SK-N-SH (cell line): ENCODE data around the gene BAIAP2. TPM values are rescaled to one million over a fixed set of nuclear protein-coding genes. Genes with fewer than 3 reads are reported as not detected.

Experiments used
- CTCF ChIA-PET: fragments of 300-600, 350-600 bp; formaldehyde crosslinking; extraction: SDS; loops from one replicate; lab custom pipeline; 2021; lab: Yijun Ruan, JAX
- POLR2A ChIA-PET: fragments of 350-600 bp; sonication (Branson Sonifier 250); formaldehyde crosslinking; extraction: SDS; loops from one replicate; lab custom pipeline; 2020; ENCODE audit warnings: antibody characterized with exemption, inconsistent platforms; lab: Yijun Ruan, JAX
- DNase-seq: peaks from one replicate; pipeline ENCODE4 v3.0.0; 2012
- H2AFZ ChIP-seq: fragments of 200-600 bp; sonication (generic); 2 replicates; pipeline ENCODE4 v1.8.1; 2016; ENCODE audit warnings: antibody characterized with exemption, mild to moderate bottlenecking, low read depth
- H3F3A ChIP-seq: fragments of 200-600 bp; sonication (generic); replicated peaks from 2 replicates; pipeline ENCODE3; 2016; ENCODE audit warnings: antibody characterized with exemption, mild to moderate bottlenecking; ENCODE audit not compliant: insufficient read depth
- H3K27ac ChIP-seq, 2 experiments: fragments of 200-500 bp in 1 of 2; fragments of 200-600 bp in 1 of 2; sonication (Bioruptor generic) in 1 of 2; sonication (generic), shearing (Covaris generic) in 1 of 2; 2 replicates each; pipeline versions ENCODE4 v1.5.1 to v1.6.1; 2014 to 2016; ENCODE audit warnings: low read depth in 2 of 2, inconsistent platforms in 1 of 2, low read length in 1 of 2, mild to moderate bottlenecking in 1 of 2, mixed read lengths in 1 of 2
- H3K27me3 ChIP-seq: fragments of 200-600 bp; sonication (generic), shearing (Covaris generic); 2 replicates; pipeline ENCODE4 v1.6.1; 2016; ENCODE audit warnings: mixed run types; ENCODE audit not compliant: insufficient read depth
- H3K36me3 ChIP-seq, 2 experiments: fragments of 200-500 bp in 1 of 2; fragments of 200-600 bp in 1 of 2; sonication (Bioruptor generic) in 1 of 2; sonication (generic) in 1 of 2; replicated peaks in 1 of 2; 2 replicates each; pipeline versions ENCODE3 to v1.5.1; 2014 to 2016; ENCODE audit warnings: low read length in 1 of 2, mild to moderate bottlenecking in 1 of 2; ENCODE audit not compliant: insufficient read depth in 2 of 2, control insufficient read depth in 1 of 2
- H3K4me1 ChIP-seq, 2 experiments: fragments of 200-500 bp in 1 of 2; fragments of 200-600 bp in 1 of 2; sonication (Bioruptor generic) in 1 of 2; sonication (generic), shearing (Covaris generic) in 1 of 2; 2 replicates each; pipeline versions ENCODE4 v1.5.1 to v1.6.1; 2014 to 2016; ENCODE audit warnings: low read depth in 1 of 2, low read length in 1 of 2, mixed run types in 1 of 2; ENCODE audit not compliant: insufficient read depth in 2 of 2, control insufficient read depth in 1 of 2
- H3K4me2 ChIP-seq: fragments of 200-600 bp; sonication (generic), shearing (Covaris generic); 2 replicates; pipeline ENCODE4 v1.6.1; 2017; ENCODE audit warnings: mixed run types
- H3K4me3 ChIP-seq, 2 experiments: fragments of 200-500 bp in 1 of 2; fragments of 200-600 bp in 1 of 2; sonication (Bioruptor generic) in 1 of 2; sonication (generic), shearing (Covaris generic) in 1 of 2; 2 replicates each; pipeline versions ENCODE4 v1.5.1 to v1.8.1; 2014 to 2016; ENCODE audit warnings: low read depth in 2 of 2, inconsistent platforms in 1 of 2, low read length in 1 of 2, mild to moderate bottlenecking in 1 of 2, mixed read lengths in 1 of 2, moderate library complexity in 1 of 2
- H3K79me2 ChIP-seq: fragments of 200-600 bp; sonication (generic); 2 replicates; pipeline ENCODE4 v1.8.1; 2017; ENCODE audit warnings: mild to moderate bottlenecking; ENCODE audit not compliant: insufficient read depth
- H3K9ac ChIP-seq: fragments of 200-600 bp; sonication (generic); 2 replicates; pipeline ENCODE4 v1.6.1; 2017; ENCODE audit warnings: mixed run types
- H3K9me2 ChIP-seq: fragments of 200-600 bp; sonication (generic); 2 replicates; pipeline ENCODE4 v1.6.1; 2017; ENCODE audit warnings: mixed run types
- H3K9me3 ChIP-seq: fragments of 200-600 bp; sonication (generic); 2 replicates; pipeline ENCODE4 v1.6.1; 2017; ENCODE audit warnings: mixed run types, mild to moderate bottlenecking, moderate library complexity
- H4K20me1 ChIP-seq: fragments of 200-600 bp; sonication (generic); 2 replicates; pipeline ENCODE4 v1.6.1; 2017; ENCODE audit warnings: mild to moderate bottlenecking, mixed run types; ENCODE audit not compliant: insufficient read depth
- EZH2phosphoT487 ChIP-seq: fragments of 200-600 bp; sonication (generic); IDR thresholded peaks from 2 replicates; pipeline ENCODE4 v1.6.1; 2017; ENCODE audit warnings: low read depth, mixed run types, mild to moderate bottlenecking, antibody characterized with exemption, moderate library complexity, borderline replicate concordance
- GATA2 ChIP-seq: sonication (generic); formaldehyde crosslinking; IDR thresholded peaks from 2 replicates; pipeline ENCODE4 v1.5.0; 2020; ENCODE audit warnings: mild to moderate bottlenecking, missing genetic modification reagents
- MEF2A ChIP-seq: IDR thresholded peaks from 2 replicates; pipeline ENCODE4 v1.4.0; 2012; ENCODE audit warnings: low read depth, borderline replicate concordance
- NFIC ChIP-seq: IDR thresholded peaks from 2 replicates; pipeline ENCODE4 v1.4.0; 2012; ENCODE audit warnings: borderline replicate concordance
- NRF1 ChIP-seq: IDR thresholded peaks from 2 replicates; pipeline ENCODE4 v1.6.1; 2012; ENCODE audit warnings: low read depth, mild to moderate bottlenecking, low read length
- SIN3A ChIP-seq: IDR thresholded peaks from 2 replicates; pipeline ENCODE4 v1.6.1; 2012; ENCODE audit warnings: low read depth, mild to moderate bottlenecking, low read length, moderate library complexity, borderline replicate concordance
- SMC3 ChIP-seq: IDR thresholded peaks from 2 replicates; pipeline ENCODE4 v1.6.1; 2012; ENCODE audit warnings: low read depth, low read length, improper control_type of control experiment
- TCF12 ChIP-seq: IDR thresholded peaks from 2 replicates; pipeline ENCODE4 v1.4.0; 2012
- TEAD4 ChIP-seq: IDR thresholded peaks from 2 replicates; pipeline ENCODE4 v1.4.0; 2012; ENCODE audit warnings: mild to moderate bottlenecking, borderline replicate concordance; ENCODE audit not compliant: insufficient read depth
- YY1 ChIP-seq: IDR thresholded peaks from 2 replicates; pipeline ENCODE4 v1.4.0; 2012; ENCODE audit warnings: low read depth, mild to moderate bottlenecking
- WGBS: methylation state at CpG from one replicate; pipeline ENCODE4 v1.1.6; 2017; ENCODE audit warnings: low lambda C conversion rate; 5-methylcytosine and 5-hydroxymethylcytosine counted together
- polyA plus RNA-seq, 3 experiments: library from polyadenylated mRNA; depleted of rRNA; stranded (reverse); fragments of >200 nt; gene quantifications; 2 replicates each; pipeline ENCODE4 v1.2.3, GENCODE V29; 2012
- TF ChIP-seq, protein P1 (sequence below): IDR thresholded peaks from 2 replicates; pipeline ENCODE4 v1.6.1; 2012; ENCODE audit warnings: mild to moderate bottlenecking, low read depth, low read length, moderate library complexity
- TF ChIP-seq, protein P2 (sequence below): fragments of 200-600 bp; sonication (generic); IDR thresholded peaks from 2 replicates; pipeline ENCODE4 v1.6.1; 2017; ENCODE audit warnings: antibody characterized with exemption, mild to moderate bottlenecking, moderate library complexity
- TF ChIP-seq, protein P3 (sequence below): IDR thresholded peaks from 2 replicates; pipeline ENCODE4 v1.4.0; 2012; ENCODE audit warnings: low read depth
- TF ChIP-seq, protein P4 (sequence below): fragments of 150-350 bp; IDR thresholded peaks from 2 replicates; pipeline ENCODE4 v1.6.1; 2017; ENCODE audit warnings: antibody characterized with exemption, low read length, low read depth, borderline replicate concordance
- TF ChIP-seq, protein P5 (sequence below): IDR thresholded peaks from 2 replicates; pipeline ENCODE4 v1.4.0; 2012; ENCODE audit warnings: low read depth, borderline replicate concordance

Gene BAIAP2
- polyA plus RNA-seq, 1 of the 3 experiments (the other 2 are of a cell fraction), result 19.8 TPM

DNA sequence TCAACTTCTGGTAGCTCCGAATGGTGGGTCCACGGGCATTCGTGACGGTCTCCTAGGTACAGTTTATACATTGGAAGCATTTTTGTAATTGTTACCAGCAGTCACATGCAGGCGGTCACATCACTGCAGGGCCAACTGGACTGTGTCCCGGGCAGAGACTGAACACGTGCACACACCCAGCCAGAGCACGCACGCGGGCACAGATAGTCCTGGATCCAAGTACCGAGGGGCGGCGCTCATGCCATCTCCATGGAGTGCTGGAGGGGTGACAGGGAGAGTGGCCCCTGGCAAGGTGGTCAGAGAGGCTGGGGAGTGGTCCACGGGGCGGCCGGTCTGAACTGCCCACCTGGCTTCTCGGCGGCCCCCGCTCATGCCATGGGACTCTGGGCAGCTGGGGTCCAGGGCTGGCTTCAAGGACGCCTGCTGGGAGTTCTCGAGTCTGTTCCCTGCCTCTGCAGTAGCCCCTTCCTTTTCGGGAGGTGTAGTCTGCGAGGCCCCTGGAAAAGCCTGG lies 34.2 kb downstream of the BAIAP2 start:
- Histone ChIP-seq H3K4me3 (no peak overlapping the region), H3K27ac (no peak overlapping the region), H3K9ac (no peak overlapping the region), H3K79me2 (no peaks in the 10 kb centered on the region), H2AFZ (no peak overlapping the region), H3F3A (no peaks in the 10 kb centered on the region), H3K9me2 (no peaks in the 10 kb centered on the region), H4K20me1 (peaks cover 12% of the 10 kb centered on the region), H3K4me2 (no peak overlapping the region), H3K9me3 (no peaks in the 10 kb centered on the region), H3K4me1 (peaks cover 0 to 50% of the 10 kb centered on the region in 2 experiments; a peak in 1 of 4 replicates), H3K36me3 (no peaks in the 10 kb centered on the region), H3K27me3 (no peaks in the 10 kb centered on the region)
- TF ChIP-seq, protein P1, sequence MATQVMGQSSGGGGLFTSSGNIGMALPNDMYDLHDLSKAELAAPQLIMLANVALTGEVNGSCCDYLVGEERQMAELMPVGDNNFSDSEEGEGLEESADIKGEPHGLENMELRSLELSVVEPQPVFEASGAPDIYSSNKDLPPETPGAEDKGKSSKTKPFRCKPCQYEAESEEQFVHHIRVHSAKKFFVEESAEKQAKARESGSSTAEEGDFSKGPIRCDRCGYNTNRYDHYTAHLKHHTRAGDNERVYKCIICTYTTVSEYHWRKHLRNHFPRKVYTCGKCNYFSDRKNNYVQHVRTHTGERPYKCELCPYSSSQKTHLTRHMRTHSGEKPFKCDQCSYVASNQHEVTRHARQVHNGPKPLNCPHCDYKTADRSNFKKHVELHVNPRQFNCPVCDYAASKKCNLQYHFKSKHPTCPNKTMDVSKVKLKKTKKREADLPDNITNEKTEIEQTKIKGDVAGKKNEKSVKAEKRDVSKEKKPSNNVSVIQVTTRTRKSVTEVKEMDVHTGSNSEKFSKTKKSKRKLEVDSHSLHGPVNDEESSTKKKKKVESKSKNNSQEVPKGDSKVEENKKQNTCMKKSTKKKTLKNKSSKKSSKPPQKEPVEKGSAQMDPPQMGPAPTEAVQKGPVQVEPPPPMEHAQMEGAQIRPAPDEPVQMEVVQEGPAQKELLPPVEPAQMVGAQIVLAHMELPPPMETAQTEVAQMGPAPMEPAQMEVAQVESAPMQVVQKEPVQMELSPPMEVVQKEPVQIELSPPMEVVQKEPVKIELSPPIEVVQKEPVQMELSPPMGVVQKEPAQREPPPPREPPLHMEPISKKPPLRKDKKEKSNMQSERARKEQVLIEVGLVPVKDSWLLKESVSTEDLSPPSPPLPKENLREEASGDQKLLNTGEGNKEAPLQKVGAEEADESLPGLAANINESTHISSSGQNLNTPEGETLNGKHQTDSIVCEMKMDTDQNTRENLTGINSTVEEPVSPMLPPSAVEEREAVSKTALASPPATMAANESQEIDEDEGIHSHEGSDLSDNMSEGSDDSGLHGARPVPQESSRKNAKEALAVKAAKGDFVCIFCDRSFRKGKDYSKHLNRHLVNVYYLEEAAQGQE, result no peak
- TF ChIP-seq TEAD4, result no peak
- CTCF ChIA-PET, result interaction anchor here (1.1 to 3.2 kb wide), 3 partner anchors 17 to 45 kb away, joined by 3 to 13 read pairs (median 4); no protein-coding TSS in a partner anchor
- WGBS, result 96% methylated on average over 20 of the region's 23 CpGs
- DNase-seq, result no peak
- POLR2A ChIA-PET, result no interaction called here

DNA sequence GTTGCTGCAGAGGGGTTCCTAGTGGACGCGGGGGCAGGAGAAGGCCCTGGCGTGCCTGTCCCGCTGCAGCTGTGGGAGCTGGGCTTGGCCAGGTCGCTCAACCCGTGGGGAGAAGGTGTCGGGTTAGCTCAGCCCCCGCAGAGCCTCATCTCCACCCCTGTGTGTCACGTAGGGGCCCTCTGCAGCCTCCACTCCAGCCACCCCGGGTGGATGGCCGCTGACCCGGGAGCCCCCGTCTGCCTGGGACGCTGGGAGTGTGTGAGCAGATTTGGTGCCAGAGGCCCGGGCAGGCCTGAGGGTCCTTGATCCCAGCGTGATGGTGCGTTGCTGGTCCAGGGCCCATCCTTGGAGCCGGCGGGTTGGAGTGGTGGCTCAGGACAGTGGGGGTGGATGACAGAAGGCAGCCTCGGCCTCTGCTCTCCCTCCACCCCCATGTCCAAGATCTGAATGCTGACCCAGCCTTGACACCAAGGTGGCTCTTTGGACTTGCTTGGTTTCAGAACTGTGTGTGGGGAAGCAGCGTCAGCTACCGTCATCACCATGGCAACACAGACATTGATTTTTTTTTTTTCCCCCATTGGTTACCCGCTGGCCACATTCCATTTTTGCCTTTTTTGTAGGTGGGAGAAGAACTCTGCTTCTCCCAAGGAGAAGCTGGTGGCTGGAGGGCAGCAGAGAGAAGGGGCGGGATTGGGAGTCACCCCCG lies 35.7 kb downstream of the BAIAP2 start:
- Histone ChIP-seq H3K27me3 (no peaks in the 10 kb centered on the region), H3K4me3 (no peak overlapping the region), H3K79me2 (no peaks in the 10 kb centered on the region), H4K20me1 (peaks cover 8% of the 10 kb centered on the region), H3K9ac (no peak overlapping the region), H2AFZ (no peak overlapping the region), H3K27ac (no peak overlapping the region), H3K36me3 (no peaks in the 10 kb centered on the region), H3K4me1 (peaks cover 0 to 48% of the 10 kb centered on the region in 2 experiments; a peak in 1 of 4 replicates), H3K9me3 (no peaks in the 10 kb centered on the region), H3K9me2 (no peaks in the 10 kb centered on the region), H3F3A (no peaks in the 10 kb centered on the region), H3K4me2 (no peak overlapping the region)
- POLR2A ChIA-PET, result no interaction called here
- DNase-seq, result no peak
- 97% methylated on average over 21 of the region's 25 CpGs for WGBS
- CTCF ChIA-PET, result interaction anchor here (0.6 to 3.3 kb wide), 12 partner anchors 9 to 90 kb away, joined by 3 to 13 read pairs (median 4); no protein-coding TSS in a partner anchor
- TF ChIP-seq SIN3A (no peak), TCF12 (no peak), NFIC (no peak), NRF1 (no peak), TEAD4 (no peak), YY1 (no peak), SMC3 (no peak), GATA2 (no peak), EZH2phosphoT487 (no peak), MEF2A (no peak)
- TF ChIP-seq, protein P2, sequence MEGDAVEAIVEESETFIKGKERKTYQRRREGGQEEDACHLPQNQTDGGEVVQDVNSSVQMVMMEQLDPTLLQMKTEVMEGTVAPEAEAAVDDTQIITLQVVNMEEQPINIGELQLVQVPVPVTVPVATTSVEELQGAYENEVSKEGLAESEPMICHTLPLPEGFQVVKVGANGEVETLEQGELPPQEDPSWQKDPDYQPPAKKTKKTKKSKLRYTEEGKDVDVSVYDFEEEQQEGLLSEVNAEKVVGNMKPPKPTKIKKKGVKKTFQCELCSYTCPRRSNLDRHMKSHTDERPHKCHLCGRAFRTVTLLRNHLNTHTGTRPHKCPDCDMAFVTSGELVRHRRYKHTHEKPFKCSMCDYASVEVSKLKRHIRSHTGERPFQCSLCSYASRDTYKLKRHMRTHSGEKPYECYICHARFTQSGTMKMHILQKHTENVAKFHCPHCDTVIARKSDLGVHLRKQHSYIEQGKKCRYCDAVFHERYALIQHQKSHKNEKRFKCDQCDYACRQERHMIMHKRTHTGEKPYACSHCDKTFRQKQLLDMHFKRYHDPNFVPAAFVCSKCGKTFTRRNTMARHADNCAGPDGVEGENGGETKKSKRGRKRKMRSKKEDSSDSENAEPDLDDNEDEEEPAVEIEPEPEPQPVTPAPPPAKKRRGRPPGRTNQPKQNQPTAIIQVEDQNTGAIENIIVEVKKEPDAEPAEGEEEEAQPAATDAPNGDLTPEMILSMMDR, result no peak
- TF ChIP-seq, protein P3, sequence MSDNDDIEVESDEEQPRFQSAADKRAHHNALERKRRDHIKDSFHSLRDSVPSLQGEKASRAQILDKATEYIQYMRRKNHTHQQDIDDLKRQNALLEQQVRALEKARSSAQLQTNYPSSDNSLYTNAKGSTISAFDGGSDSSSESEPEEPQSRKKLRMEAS, result no peak
- TF ChIP-seq, protein P4, sequence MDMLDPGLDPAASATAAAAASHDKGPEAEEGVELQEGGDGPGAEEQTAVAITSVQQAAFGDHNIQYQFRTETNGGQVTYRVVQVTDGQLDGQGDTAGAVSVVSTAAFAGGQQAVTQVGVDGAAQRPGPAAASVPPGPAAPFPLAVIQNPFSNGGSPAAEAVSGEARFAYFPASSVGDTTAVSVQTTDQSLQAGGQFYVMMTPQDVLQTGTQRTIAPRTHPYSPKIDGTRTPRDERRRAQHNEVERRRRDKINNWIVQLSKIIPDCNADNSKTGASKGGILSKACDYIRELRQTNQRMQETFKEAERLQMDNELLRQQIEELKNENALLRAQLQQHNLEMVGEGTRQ, result no peak
- TF ChIP-seq, protein P5, sequence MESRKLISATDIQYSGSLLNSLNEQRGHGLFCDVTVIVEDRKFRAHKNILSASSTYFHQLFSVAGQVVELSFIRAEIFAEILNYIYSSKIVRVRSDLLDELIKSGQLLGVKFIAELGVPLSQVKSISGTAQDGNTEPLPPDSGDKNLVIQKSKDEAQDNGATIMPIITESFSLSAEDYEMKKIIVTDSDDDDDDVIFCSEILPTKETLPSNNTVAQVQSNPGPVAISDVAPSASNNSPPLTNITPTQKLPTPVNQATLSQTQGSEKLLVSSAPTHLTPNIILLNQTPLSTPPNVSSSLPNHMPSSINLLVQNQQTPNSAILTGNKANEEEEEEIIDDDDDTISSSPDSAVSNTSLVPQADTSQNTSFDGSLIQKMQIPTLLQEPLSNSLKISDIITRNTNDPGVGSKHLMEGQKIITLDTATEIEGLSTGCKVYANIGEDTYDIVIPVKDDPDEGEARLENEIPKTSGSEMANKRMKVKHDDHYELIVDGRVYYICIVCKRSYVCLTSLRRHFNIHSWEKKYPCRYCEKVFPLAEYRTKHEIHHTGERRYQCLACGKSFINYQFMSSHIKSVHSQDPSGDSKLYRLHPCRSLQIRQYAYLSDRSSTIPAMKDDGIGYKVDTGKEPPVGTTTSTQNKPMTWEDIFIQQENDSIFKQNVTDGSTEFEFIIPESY, result no peak
